IgD-negative memory B cell (primary cell): Measurements from ENCODE around the gene BCL2L2. TPM values are rescaled to one million over a fixed set of nuclear protein-coding genes. Genes with fewer than 3 reads are reported as not detected.
"Not testable (repeated sequence)": the region's sequence is repeated elsewhere in the genome, so short reads cannot be mapped to it uniquely, and the experiment has no call there.

Experiments used
- H3K27ac Mint-ChIP-seq, 3 donors: one replicate each; pipeline ENCODE4 v1.8.0; 2020 to 2022; ENCODE audit warnings: mild to moderate bottlenecking in 3 of 3, mixed read lengths in 3 of 3, moderate library complexity in 1 of 3
- H3K27me3 Mint-ChIP-seq: one replicate; pipeline ENCODE4 v1.8.0; 2021; ENCODE audit warnings: mixed read lengths
- H3K36me3 Mint-ChIP-seq: one replicate; pipeline ENCODE4 v1.8.0; 2020; ENCODE audit warnings: mild to moderate bottlenecking, mixed read lengths
- H3K4me1 Mint-ChIP-seq, 3 donors: one replicate each; pipeline ENCODE4 v1.8.0; 2020 to 2022; ENCODE audit warnings: mixed read lengths in 3 of 3, mild to moderate bottlenecking in 1 of 3
- H3K4me3 Mint-ChIP-seq, 4 donors: one replicate each; pipeline ENCODE4 v1.8.0; 2020 to 2022; ENCODE audit warnings: mild to moderate bottlenecking in 4 of 4, mixed read lengths in 4 of 4, moderate library complexity in 3 of 4
- H3K9me3 Mint-ChIP-seq, 3 donors: one replicate each; pipeline ENCODE4 v1.8.0; 2020 to 2021; ENCODE audit warnings: mixed read lengths in 3 of 3, mild to moderate bottlenecking in 1 of 3
- polyA plus RNA-seq: library from polyadenylated mRNA; unstranded; fragments of 300-500 nt; fragmentation: Illumina TruSeq; gene quantifications from one replicate; pipeline ENCODE4 v1.2.3, GENCODE V29; 2021

The BCL2L2 gene
- polyA plus RNA-seq, 1 donor from 2014 or later = 0.65 TPM

- peaks cover 16 to 27% (median 16%) of the 10 kb centered on the region in 3 donors for H3K4me1 Mint-ChIP-seq
- not testable (repeated sequence) for H3K36me3 Mint-ChIP-seq, H3K9me3 Mint-ChIP-seq, H3K27me3 Mint-ChIP-seq, H3K27ac Mint-ChIP-seq
- H3K4me3 Mint-ChIP-seq = peak overlapping the region in 1 of 4 donors; percentile 43
Observed at GRCh38 chr14:23325746-23326145, 19.1 kb downstream of the BCL2L2 start.

GRCh38 chr14:23326491-23327332 lies 20.1 kb downstream of the BCL2L2 start:
- H3K4me1 Mint-ChIP-seq = peaks cover 16 to 25% (median 16%) of the 10 kb centered on the region in 3 donors
- no peak overlapping the region for H3K27ac Mint-ChIP-seq
- no peaks in the 10 kb centered on the region for H3K9me3 Mint-ChIP-seq
- no peaks in the 10 kb centered on the region for H3K36me3 Mint-ChIP-seq
- H3K4me3 Mint-ChIP-seq = peak overlapping the region in 1 of 4 donors; percentile 10
- no peaks in the 10 kb centered on the region for H3K27me3 Mint-ChIP-seq

- peak overlapping the region in 1 of 4 donors; percentile 59 for H3K4me3 Mint-ChIP-seq
- H3K27ac Mint-ChIP-seq = peak overlapping the region in 2 of 3 donors; percentile 39 to 48
- H3K9me3 Mint-ChIP-seq = no peaks in the 10 kb centered on the region
- no peaks in the 10 kb centered on the region for H3K27me3 Mint-ChIP-seq
- no peaks in the 10 kb centered on the region for H3K36me3 Mint-ChIP-seq
- peaks cover 4 to 12% (median 6%) of the 10 kb centered on the region in 3 donors for H3K4me1 Mint-ChIP-seq
Observed at GRCh38 chr14:23327947-23328744, 21.5 kb downstream of the BCL2L2 start.

- no peaks in the 10 kb centered on the region for H3K4me1 Mint-ChIP-seq
- H3K9me3 Mint-ChIP-seq = peaks cover 0 to 9% (median 9%) of the 10 kb centered on the region in 3 donors
- no peak overlapping the region for H3K4me3 Mint-ChIP-seq
- H3K27me3 Mint-ChIP-seq = peaks cover 17% of the 10 kb centered on the region
- H3K27ac Mint-ChIP-seq = no peak overlapping the region
- H3K36me3 Mint-ChIP-seq = peaks cover 2% of the 10 kb centered on the region
Observed at GRCh38 chr14:23335623-23336022, 29.0 kb downstream of the BCL2L2 start.

GRCh38 chr14:23339506-23340268 lies 33.1 kb downstream of the BCL2L2 start:
- Mint-ChIP-seq H3K4me3 (no peak overlapping the region), H3K36me3 (peaks cover 2% of the 10 kb centered on the region), H3K27me3 (peaks cover 19% of the 10 kb centered on the region), H3K9me3 (peaks cover 0 to 9% (median 9%) of the 10 kb centered on the region in 3 donors), H3K4me1 (no peaks in the 10 kb centered on the region), H3K27ac (no peak overlapping the region)

GRCh38 chr14:23344481-23344880 lies 37.8 kb downstream of the BCL2L2 start:
- Mint-ChIP-seq H3K27ac (no peak overlapping the region), H3K36me3 (peaks cover 2% of the 10 kb centered on the region), H3K4me1 (peaks cover 0 to 4% (median 0%) of the 10 kb centered on the region in 3 donors), H3K4me3 (no peak overlapping the region), H3K27me3 (peaks cover 7% of the 10 kb centered on the region), H3K9me3 (peaks cover 0 to 4% (median 4%) of the 10 kb centered on the region in 3 donors)

- H3K27ac Mint-ChIP-seq = no peak overlapping the region
- H3K9me3 Mint-ChIP-seq = peaks cover 0 to 1% (median 0%) of the 10 kb centered on the region in 3 donors
- H3K36me3 Mint-ChIP-seq = no peaks in the 10 kb centered on the region
- peaks cover 13% of the 10 kb centered on the region for H3K27me3 Mint-ChIP-seq
- peaks cover under 1 to 7% (median 1%) of the 10 kb centered on the region in 3 donors for H3K4me1 Mint-ChIP-seq
- no peak overlapping the region for H3K4me3 Mint-ChIP-seq
Observed at GRCh38 chr14:23345987-23346692, 39.5 kb downstream of the BCL2L2 start.

GRCh38 chr14:23346693-23347405 lies 40.2 kb downstream of the BCL2L2 start:
- no peaks in the 10 kb centered on the region for H3K36me3 Mint-ChIP-seq
- peaks cover 0 to 1% (median 0%) of the 10 kb centered on the region in 3 donors for H3K9me3 Mint-ChIP-seq
- H3K4me1 Mint-ChIP-seq = peaks cover 4 to 9% (median 4%) of the 10 kb centered on the region in 3 donors
- H3K27me3 Mint-ChIP-seq = peaks cover 15% of the 10 kb centered on the region
- H3K27ac Mint-ChIP-seq = no peak overlapping the region
- H3K4me3 Mint-ChIP-seq = no peak overlapping the region

GRCh38 chr14:23347406-23348296 lies 41.0 kb downstream of the BCL2L2 start:
- H3K4me3 Mint-ChIP-seq = no peak overlapping the region
- H3K27me3 Mint-ChIP-seq = peaks cover 16% of the 10 kb centered on the region
- peaks cover 4 to 9% (median 4%) of the 10 kb centered on the region in 3 donors for H3K4me1 Mint-ChIP-seq
- peaks cover 0 to 1% (median 0%) of the 10 kb centered on the region in 3 donors for H3K9me3 Mint-ChIP-seq
- no peak overlapping the region for H3K27ac Mint-ChIP-seq
- no peaks in the 10 kb centered on the region for H3K36me3 Mint-ChIP-seq

- Mint-ChIP-seq H3K27me3 (peaks cover 21% of the 10 kb centered on the region), H3K27ac (no peak overlapping the region), H3K4me1 (peaks cover 4 to 10% (median 7%) of the 10 kb centered on the region in 3 donors), H3K9me3 (peaks cover 0 to 1% (median 0%) of the 10 kb centered on the region in 3 donors), H3K4me3 (no peak overlapping the region), H3K36me3 (no peaks in the 10 kb centered on the region)
Observed at GRCh38 chr14:23348297-23348655, 41.6 kb downstream of the BCL2L2 start.

- H3K9me3 Mint-ChIP-seq = peaks cover 0 to 1% (median 0%) of the 10 kb centered on the region in 3 donors
- no peak overlapping the region for H3K4me3 Mint-ChIP-seq
- H3K36me3 Mint-ChIP-seq = no peaks in the 10 kb centered on the region
- peaks cover 9 to 11% (median 10%) of the 10 kb centered on the region in 3 donors for H3K4me1 Mint-ChIP-seq
- H3K27me3 Mint-ChIP-seq = peaks cover 30% of the 10 kb centered on the region
- H3K27ac Mint-ChIP-seq = peak overlapping the region in 2 of 3 donors; percentile 10 to 55
Observed at GRCh38 chr14:23349156-23349845, 42.7 kb downstream of the BCL2L2 start.

GRCh38 chr14:23351681-23352505 lies 45.3 kb downstream of the BCL2L2 start:
- peaks cover 7 to 10% (median 9%) of the 10 kb centered on the region in 3 donors for H3K4me1 Mint-ChIP-seq
- H3K9me3 Mint-ChIP-seq = no peaks in the 10 kb centered on the region
- H3K36me3 Mint-ChIP-seq = no peaks in the 10 kb centered on the region
- H3K4me3 Mint-ChIP-seq = peak overlapping the region; percentile 35 to 72 (median 50)
- H3K27me3 Mint-ChIP-seq = peaks cover 49% of the 10 kb centered on the region
- no peak overlapping the region for H3K27ac Mint-ChIP-seq
